HepG2 (cell line): Measurements from ENCODE around the gene NAV2. TPM values are rescaled to one million over a fixed set of nuclear protein-coding genes. Genes with fewer than 3 reads are reported as not detected.

Experiments used
- AGO1 ChIP-seq: fragments of 200-400 bp; formaldehyde crosslinking; IDR thresholded peaks from 2 replicates; pipeline ENCODE4 v1.6.1; 2017; ENCODE audit warnings: mild to moderate bottlenecking, low read depth, low read length, moderate library complexity; ENCODE audit not compliant: poor library complexity, severe bottlenecking
- AKAP8 ChIP-seq: sonication (generic); formaldehyde crosslinking; IDR thresholded peaks from 2 replicates; pipeline ENCODE4 v1.5.1; 2020; ENCODE audit warnings: mild to moderate bottlenecking, missing genetic modification reagents
- CCAR2 ChIP-seq: fragments of 200-400 bp; formaldehyde crosslinking; optimal IDR thresholded peaks from 2 replicates; pipeline ENCODE3; 2018; ENCODE audit warnings: low read depth, mild to moderate bottlenecking, low read length, moderate library complexity
- CEBPG ChIP-seq: IDR thresholded peaks from 2 replicates; pipeline ENCODE4 v1.6.1; 2016
- ELF1 ChIP-seq: sonication (generic); formaldehyde crosslinking; IDR thresholded peaks from 2 replicates; pipeline ENCODE4 v1.4.0; 2020; ENCODE audit warnings: missing genetic modification reagents
- GZF1 ChIP-seq: sonication (generic); formaldehyde crosslinking; IDR thresholded peaks from 2 replicates; pipeline ENCODE4 v1.5.1; 2020; ENCODE audit warnings: mild to moderate bottlenecking, missing genetic modification reagents
- HDAC1 ChIP-seq: sonication (generic); formaldehyde crosslinking; IDR thresholded peaks from 2 replicates; pipeline ENCODE4 v1.5.1; 2020; ENCODE audit warnings: mild to moderate bottlenecking, missing genetic modification reagents
- HOXA9 ChIP-seq: sonication (generic); formaldehyde crosslinking; IDR thresholded peaks from 2 replicates; pipeline ENCODE4 v1.8.1; 2022; ENCODE audit warnings: missing genetic modification reagents, mild to moderate bottlenecking, moderate library complexity, borderline replicate concordance
- MBNL3 ChIP-seq: fragments of 250-450 bp; sonication (Bioruptor Pico); conservative IDR thresholded peaks from 2 replicates; pipeline ENCODE4 v1.8.0; 2022; ENCODE audit warnings: mild to moderate bottlenecking, inconsistent platforms
- NR2F1 ChIP-seq, 2 experiments: fragments of 450-650 bp in 1 of 2; formaldehyde crosslinking in 1 of 2; IDR thresholded peaks; 2 replicates each; pipeline versions ENCODE4 v1.5.0 to v1.6.1; 2016 to 2020; ENCODE audit warnings: mild to moderate bottlenecking in 1 of 2, missing compliant biosample characterization in 1 of 2, missing genetic modification reagents in 1 of 2, moderate library complexity in 1 of 2
- PHF21A ChIP-seq: sonication (generic); formaldehyde crosslinking; IDR thresholded peaks from 2 replicates; pipeline ENCODE4 v1.5.0; 2020; ENCODE audit warnings: mild to moderate bottlenecking, missing genetic modification reagents
- PHF8 ChIP-seq: sonication (generic); formaldehyde crosslinking; IDR thresholded peaks from 2 replicates; pipeline ENCODE4 v1.5.0; 2020; ENCODE audit warnings: missing genetic modification reagents
- RARG ChIP-seq: sonication (generic); formaldehyde crosslinking; IDR thresholded peaks from 2 replicates; pipeline ENCODE4 v1.4.0; 2020; ENCODE audit warnings: low read depth, mild to moderate bottlenecking, missing genetic modification reagents
- SOX5 ChIP-seq: IDR thresholded peaks from 2 replicates; pipeline ENCODE4 v1.6.1; 2016; ENCODE audit warnings: borderline replicate concordance
- TCF7 ChIP-seq: sonication (generic); IDR thresholded peaks from 2 replicates; pipeline ENCODE4 v1.6.1; 2016; ENCODE audit warnings: antibody characterized with exemption, low read depth
- ZNF138 ChIP-seq: sonication (generic); formaldehyde crosslinking; IDR thresholded peaks from 2 replicates; pipeline ENCODE4 v1.5.0; 2020; ENCODE audit warnings: mild to moderate bottlenecking, low read depth, missing genetic modification reagents
- ZNF17 ChIP-seq: sonication (generic); formaldehyde crosslinking; IDR thresholded peaks from 2 replicates; pipeline ENCODE4 v1.5.0; 2020; ENCODE audit warnings: mild to moderate bottlenecking, missing genetic modification reagents
- ZNF205 ChIP-seq: IDR thresholded peaks from 2 replicates; pipeline ENCODE4 v1.6.1; 2018; ENCODE audit warnings: missing biosample characterization, missing genetic modification reagents
- ZNF230 ChIP-seq: sonication (generic); formaldehyde crosslinking; IDR thresholded peaks from 2 replicates; pipeline ENCODE4 v1.4.0; 2020; ENCODE audit warnings: mild to moderate bottlenecking, missing genetic modification reagents
- ZNF331 ChIP-seq: sonication (generic); formaldehyde crosslinking; IDR thresholded peaks from 2 replicates; pipeline ENCODE4 v1.4.0; 2020; ENCODE audit warnings: missing genetic modification reagents
- ZNF367 ChIP-seq: sonication (generic); formaldehyde crosslinking; IDR thresholded peaks from 2 replicates; pipeline ENCODE4 v1.4.0; 2020; ENCODE audit warnings: missing genetic modification reagents, borderline replicate concordance
- polyA plus RNA-seq, 8 experiments: library from polyadenylated mRNA; depleted of rRNA in 3 of 8; stranded (reverse) in 7 of 8; unstranded in 1 of 8; fragments of >200 nt; fragmentation: Illumina TruSeq in 4 of 8; extraction: Trizol in 4 of 8; gene quantifications; 2 replicates each; pipeline versions ENCODE4 v1.2.1 to v1.2.3, GENCODE V29; 2011 to 2016; ENCODE audit warnings: low read depth in 4 of 8, missing spikeins in 1 of 8, mixed read lengths in 1 of 8; ENCODE audit not compliant: insufficient read depth in 1 of 8
- total RNA-seq, 5 experiments: library from RNA; depleted of rRNA; stranded (reverse); fragments of >200 nt; fragmentation: Illumina TruSeq; extraction: Trizol; gene quantifications; 2 replicates each; pipeline ENCODE4 v1.2.3, GENCODE V29; 2016; ENCODE audit warnings: low read depth in 1 of 5
- TF ChIP-seq, protein P1 (sequence below): sonication (generic); formaldehyde crosslinking; IDR thresholded peaks from 2 replicates; pipeline ENCODE4 v1.5.1; 2020; ENCODE audit warnings: missing genetic modification reagents, mild to moderate bottlenecking, borderline replicate concordance
- TF ChIP-seq, protein P2 (sequence below): sonication (generic); formaldehyde crosslinking; IDR thresholded peaks from 2 replicates; pipeline ENCODE4 v1.8.1; 2023; ENCODE audit warnings: mild to moderate bottlenecking, inconsistent platforms, moderate library complexity, missing genetic modification reagents, borderline replicate concordance
- TF ChIP-seq, protein P3 (sequence below): sonication (generic); formaldehyde crosslinking; IDR thresholded peaks from 2 replicates; pipeline ENCODE4 v1.8.1; 2023; ENCODE audit warnings: mild to moderate bottlenecking, missing genetic modification reagents
- TF ChIP-seq, protein P4 (sequence below): sonication (generic); formaldehyde crosslinking; IDR thresholded peaks from 2 replicates; pipeline ENCODE4 v1.4.0; 2020; ENCODE audit warnings: missing genetic modification reagents

NAV2 gene
- total and polyA plus RNA-seq, 2 of the 13 experiments (the other 11 are each of a cell fraction or from before 2014, with no cell fraction given): 9.3 to 34.6 TPM

DNA sequence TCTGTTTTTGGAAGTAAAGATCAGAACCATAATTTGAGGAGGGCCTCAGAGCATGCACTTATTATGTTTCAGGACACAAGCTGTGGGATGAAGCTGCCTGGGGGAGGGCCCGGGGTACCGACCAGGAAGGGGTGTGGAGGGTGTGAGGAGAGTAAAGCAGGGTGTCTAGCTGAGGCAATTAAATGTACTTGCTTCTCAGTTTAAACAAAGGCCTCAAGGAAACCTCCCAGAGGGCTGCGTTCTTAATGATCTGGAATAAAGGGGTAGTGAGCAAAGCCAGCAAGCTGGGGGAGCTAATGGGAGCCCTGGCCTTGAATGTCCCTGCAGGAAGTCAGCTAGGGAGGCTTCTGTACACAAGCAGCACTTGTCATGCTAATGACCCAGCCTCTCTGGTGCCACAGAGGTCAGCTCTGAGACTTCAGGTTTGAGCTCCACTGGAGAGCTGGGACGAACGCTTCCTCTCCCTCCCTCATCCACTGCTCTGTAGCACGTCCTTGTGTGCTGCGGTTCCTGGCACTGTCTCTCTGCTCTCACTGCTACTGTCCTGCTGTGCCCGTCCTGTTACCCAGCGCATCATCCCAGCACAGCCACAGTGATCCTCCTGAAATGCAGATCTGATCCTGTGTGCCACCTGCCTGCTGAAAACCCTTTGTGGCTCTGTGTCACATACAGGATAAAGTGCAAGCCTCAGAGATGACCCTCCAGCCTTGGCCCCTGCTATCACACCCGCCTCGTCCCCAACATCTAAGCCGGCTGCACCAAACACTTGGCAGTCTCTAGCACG lies 287.9 kb downstream of the NAV2 start (continued):
- TF ChIP-seq PHF21A (CRISPR knock-in tag): 0 out of 2 replicates have a peak, but pooled peaks have one; percentile 24
- TF ChIP-seq AKAP8 (CRISPR knock-in tag): peak; percentile 73; the same call in 1 of the 2 replicates
- no peak for TF ChIP-seq ZNF138 (CRISPR knock-in tag)
- TF ChIP-seq CEBPG: no peak
- TF ChIP-seq, protein P1, sequence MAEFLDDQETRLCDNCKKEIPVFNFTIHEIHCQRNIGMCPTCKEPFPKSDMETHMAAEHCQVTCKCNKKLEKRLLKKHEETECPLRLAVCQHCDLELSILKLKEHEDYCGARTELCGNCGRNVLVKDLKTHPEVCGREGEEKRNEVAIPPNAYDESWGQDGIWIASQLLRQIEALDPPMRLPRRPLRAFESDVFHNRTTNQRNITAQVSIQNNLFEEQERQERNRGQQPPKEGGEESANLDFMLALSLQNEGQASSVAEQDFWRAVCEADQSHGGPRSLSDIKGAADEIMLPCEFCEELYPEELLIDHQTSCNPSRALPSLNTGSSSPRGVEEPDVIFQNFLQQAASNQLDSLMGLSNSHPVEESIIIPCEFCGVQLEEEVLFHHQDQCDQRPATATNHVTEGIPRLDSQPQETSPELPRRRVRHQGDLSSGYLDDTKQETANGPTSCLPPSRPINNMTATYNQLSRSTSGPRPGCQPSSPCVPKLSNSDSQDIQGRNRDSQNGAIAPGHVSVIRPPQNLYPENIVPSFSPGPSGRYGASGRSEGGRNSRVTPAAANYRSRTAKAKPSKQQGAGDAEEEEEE (CRISPR knock-in tag): no peak
- TF ChIP-seq GZF1 (CRISPR knock-in tag): no peak
- TF ChIP-seq SOX5 (CRISPR knock-in tag): peak; percentile 84
- TF ChIP-seq, protein P2, sequence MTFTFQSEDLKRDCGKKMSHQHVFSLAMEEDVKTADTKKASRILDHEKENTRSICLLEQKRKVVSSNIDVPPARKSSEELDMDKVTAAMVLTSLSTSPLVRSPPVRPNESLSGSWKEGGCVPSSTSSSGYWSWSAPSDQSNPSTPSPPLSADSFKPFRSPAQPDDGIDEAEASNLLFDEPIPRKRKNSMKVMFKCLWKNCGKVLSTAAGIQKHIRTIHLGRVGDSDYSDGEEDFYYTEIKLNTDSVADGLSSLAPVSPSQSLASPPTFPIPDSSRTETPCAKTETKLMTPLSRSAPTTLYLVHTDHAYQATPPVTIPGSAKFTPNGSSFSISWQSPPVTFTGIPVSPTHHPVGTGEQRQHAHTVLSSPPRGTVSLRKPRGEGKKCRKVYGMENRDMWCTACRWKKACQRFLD (CRISPR knock-in tag): 0 out of 2 replicates have a peak, but pooled peaks have one; percentile 50
- TF ChIP-seq ELF1 (CRISPR knock-in tag): 0 out of 2 replicates have a peak, but pooled peaks have one; percentile 20
- TF ChIP-seq, protein P3, sequence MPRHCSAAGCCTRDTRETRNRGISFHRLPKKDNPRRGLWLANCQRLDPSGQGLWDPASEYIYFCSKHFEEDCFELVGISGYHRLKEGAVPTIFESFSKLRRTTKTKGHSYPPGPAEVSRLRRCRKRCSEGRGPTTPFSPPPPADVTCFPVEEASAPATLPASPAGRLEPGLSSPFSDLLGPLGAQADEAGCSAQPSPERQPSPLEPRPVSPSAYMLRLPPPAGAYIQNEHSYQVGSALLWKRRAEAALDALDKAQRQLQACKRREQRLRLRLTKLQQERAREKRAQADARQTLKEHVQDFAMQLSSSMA (CRISPR knock-in tag): 0 out of 2 replicates have a peak, but pooled peaks have one; percentile 67
- TF ChIP-seq, protein P4, sequence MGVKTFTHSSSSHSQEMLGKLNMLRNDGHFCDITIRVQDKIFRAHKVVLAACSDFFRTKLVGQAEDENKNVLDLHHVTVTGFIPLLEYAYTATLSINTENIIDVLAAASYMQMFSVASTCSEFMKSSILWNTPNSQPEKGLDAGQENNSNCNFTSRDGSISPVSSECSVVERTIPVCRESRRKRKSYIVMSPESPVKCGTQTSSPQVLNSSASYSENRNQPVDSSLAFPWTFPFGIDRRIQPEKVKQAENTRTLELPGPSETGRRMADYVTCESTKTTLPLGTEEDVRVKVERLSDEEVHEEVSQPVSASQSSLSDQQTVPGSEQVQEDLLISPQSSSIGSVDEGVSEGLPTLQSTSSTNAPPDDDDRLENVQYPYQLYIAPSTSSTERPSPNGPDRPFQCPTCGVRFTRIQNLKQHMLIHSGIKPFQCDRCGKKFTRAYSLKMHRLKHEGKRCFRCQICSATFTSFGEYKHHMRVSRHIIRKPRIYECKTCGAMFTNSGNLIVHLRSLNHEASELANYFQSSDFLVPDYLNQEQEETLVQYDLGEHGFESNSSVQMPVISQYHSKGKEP (CRISPR knock-in tag): no peak
- TF ChIP-seq HOXA9 (CRISPR knock-in tag): no peak
- peak; percentile 29; the same call in 1 of the 2 replicates for TF ChIP-seq ZNF205 (CRISPR knock-in tag)
- 0 out of 2 replicates have a peak, but pooled peaks have one; percentile 17 for TF ChIP-seq PHF8 (CRISPR knock-in tag)
- no peak for TF ChIP-seq MBNL3 (CRISPR knock-in tag)
- TF ChIP-seq HDAC1: peak; percentile 43; the same call in 1 of the 2 replicates
- no peak for TF ChIP-seq RARG
- no peak for TF ChIP-seq AGO1
- TF ChIP-seq ZNF367 (CRISPR knock-in tag): no peak
- peak; percentile 65 to 76; a peak in 2 of 4 replicates for TF ChIP-seq NR2F1 (CRISPR knock-in tag; IDR thresholded peaks at IDR 0.05)
- TF ChIP-seq ZNF17 (CRISPR knock-in tag): no peak
- no peak for TF ChIP-seq ZNF230
- no peak for TF ChIP-seq CCAR2
- peak; percentile 68 for TF ChIP-seq ZNF331 (CRISPR knock-in tag)
- peak; percentile 16; the same call in 1 of the 2 replicates for TF ChIP-seq TCF7
